A549 (cell line): ENCODE measurements around the gene CPHXL2. TPM values are rescaled to one million over a fixed set of nuclear protein-coding genes. Genes with fewer than 3 reads are reported as not detected.

Experiments used
- ATAC-seq, 2 experiments: fragments of 200-7000 bp in 1 of 2; fragments of >200 bp in 1 of 2; cut with Nextera tagmentation in 1 of 2; cut with Tn5 transposase in 1 of 2; 3 replicates each; pipeline versions ENCODE4 v1.8.0 to v1.9.1; 2018 to 2020; ENCODE audit warnings: mild to moderate bottlenecking in 1 of 2, moderate library complexity in 1 of 2
- CTCF ChIA-PET: fragments of 300-600 bp; sonication (Branson Sonifier 250); formaldehyde crosslinking; extraction: SDS; loops from one replicate; lab custom pipeline; 2021; ENCODE audit warnings: antibody characterized with exemption, inconsistent platforms; lab: Yijun Ruan, JAX
- POLR2A ChIA-PET: fragments of 350-600 bp; formaldehyde crosslinking; extraction: SDS; loops from one replicate; lab custom pipeline; 2021; ENCODE audit warnings: antibody characterized with exemption, inconsistent platforms; lab: Yijun Ruan, JAX
- DNase-seq, 2 experiments: peaks; one replicate each; pipeline versions ENCODE4 v3.0.0 to v3.0.0-alpha.2; 2011 to 2016; ENCODE audit warnings: low read depth in 1 of 2, low spot score in 1 of 2
- FAIRE-seq: peaks from 2 replicates; lab custom pipeline; 2011; peaks lifted over from hg19 to GRCh38; lab: Jason Lieb, UNC
- H3K27ac ChIP-seq, 2 experiments: fragments of >200 bp; sonication (Bioruptor Twin); formaldehyde crosslinking; 3 replicates each; pipeline ENCODE4 v1.5.1; 2016 to 2017
- H3K4me1 ChIP-seq: fragments of >200 bp; sonication (Bioruptor Twin); formaldehyde crosslinking; 3 replicates; pipeline ENCODE4 v1.6.1; 2016
- H3K4me2 ChIP-seq: fragments of >200 bp; sonication (Bioruptor Twin); formaldehyde crosslinking; 3 replicates; pipeline ENCODE4 v1.6.1; 2016
- H3K4me3 ChIP-seq: fragments of >200 bp; sonication (Bioruptor Twin); formaldehyde crosslinking; 3 replicates; pipeline ENCODE4 v1.5.1; 2016
- H3K9me3 ChIP-seq: fragments of >200 bp; sonication (Bioruptor Twin); formaldehyde crosslinking; 3 replicates; pipeline ENCODE4 v1.6.1; 2016
- CBX2 ChIP-seq: fragments of 200-600 bp; sonication (generic); IDR thresholded peaks from 2 replicates; pipeline ENCODE4 v1.6.1; 2016; ENCODE audit warnings: low read depth, mild to moderate bottlenecking, borderline replicate concordance
- CHD4 ChIP-seq: fragments of 200-600 bp; sonication (generic); IDR thresholded peaks from 2 replicates; pipeline ENCODE4 v1.6.1; 2016; ENCODE audit warnings: antibody characterized with exemption, mild to moderate bottlenecking, borderline replicate concordance
- EHF ChIP-seq: fragments of 250-450 bp; sonication (Bioruptor Pico); IDR thresholded peaks from 2 replicates; pipeline ENCODE4 v1.5.0; 2020; ENCODE audit warnings: mild to moderate bottlenecking
- ESRRA ChIP-seq: fragments of 150-350 bp; IDR thresholded peaks from 2 replicates; pipeline ENCODE4 v1.6.1; 2014; ENCODE audit warnings: mild to moderate bottlenecking, low read length, borderline replicate concordance
- FOSL2 ChIP-seq, 2 experiments: fragments of 450-650 bp in 1 of 2; fragments of >200 bp in 1 of 2; sonication (Bioruptor Twin) in 1 of 2; formaldehyde crosslinking; IDR thresholded peaks; 2 replicates each; pipeline versions ENCODE4 v1.5.0 to v1.6.1; 2016 to 2020; ENCODE audit warnings: mild to moderate bottlenecking in 1 of 2, moderate library complexity in 1 of 2
- HOXB13 ChIP-seq: fragments of 250-450 bp; sonication (Bioruptor Pico); IDR thresholded peaks from 2 replicates; pipeline ENCODE4 v1.5.0; 2020; ENCODE audit warnings: low read depth, mild to moderate bottlenecking, moderate library complexity
- HOXB5 ChIP-seq: fragments of 250-450 bp; sonication (Bioruptor Pico); IDR thresholded peaks from 2 replicates; pipeline ENCODE4 v1.5.0; 2020; ENCODE audit warnings: mild to moderate bottlenecking, moderate library complexity
- KDM1A ChIP-seq: fragments of 200-600 bp; sonication (generic); IDR thresholded peaks from 2 replicates; pipeline ENCODE4 v1.6.1; 2016; ENCODE audit warnings: low read depth, mild to moderate bottlenecking
- MAFK ChIP-seq: fragments of 450-650 bp; IDR thresholded peaks from 2 replicates; pipeline ENCODE4 v1.6.1; 2014; ENCODE audit not compliant: partially characterized antibody
- NR3C1 ChIP-seq: fragments of >200 bp; sonication (Bioruptor Twin); formaldehyde crosslinking; IDR thresholded peaks from 3 replicates; pipeline ENCODE4 v1.6.1; 2017
- POLR2A ChIP-seq: IDR thresholded peaks from 2 replicates; pipeline ENCODE4 v1.6.1; 2012; ENCODE audit warnings: mild to moderate bottlenecking, low read length
- RAD21 ChIP-seq, 2 experiments: fragments of >200 bp in 1 of 2; sonication (Bioruptor Twin) in 1 of 2; formaldehyde crosslinking in 1 of 2; IDR thresholded peaks in 1 of 2; conservative IDR thresholded peaks in 1 of 2; 2 replicates in 1 of 2; 3 replicates in 1 of 2; pipeline ENCODE4 v1.6.1; 2012 to 2018; ENCODE audit warnings: inconsistent platforms in 1 of 2
- RCOR1 ChIP-seq: fragments of 150-350 bp; IDR thresholded peaks from 2 replicates; pipeline ENCODE4 v1.6.1; 2014; ENCODE audit warnings: antibody characterized with exemption, low read length, low read depth
- RFX5 ChIP-seq: fragments of 450-650 bp; IDR thresholded peaks from 2 replicates; pipeline ENCODE4 v1.7.1; 2014; ENCODE audit warnings: antibody characterized with exemption, mild to moderate bottlenecking, moderate library complexity
- RNF2 ChIP-seq: fragments of 200-600 bp; sonication (generic); IDR thresholded peaks from 2 replicates; pipeline ENCODE4 v1.6.1; 2016; ENCODE audit warnings: low read depth, mild to moderate bottlenecking, antibody characterized with exemption, moderate library complexity, borderline replicate concordance
- SMC3 ChIP-seq: fragments of >200 bp; sonication (Bioruptor Twin); formaldehyde crosslinking; IDR thresholded peaks from 3 replicates; pipeline ENCODE4 v1.6.1; 2018; ENCODE audit warnings: inconsistent platforms
- SREBF2 ChIP-seq: fragments of 450-650 bp; IDR thresholded peaks from 2 replicates; pipeline ENCODE4 v1.6.1; 2014; ENCODE audit warnings: mild to moderate bottlenecking, moderate library complexity
- ZC3H11A ChIP-seq: fragments of 450-650 bp; IDR thresholded peaks from 2 replicates; pipeline ENCODE4 v1.6.1; 2014; ENCODE audit warnings: antibody characterized with exemption, mild to moderate bottlenecking
- ZFP36 ChIP-seq: fragments of 450-650 bp; IDR thresholded peaks from 2 replicates; pipeline ENCODE4 v1.6.1; 2014; ENCODE audit warnings: borderline replicate concordance; ENCODE audit not compliant: partially characterized antibody
- WGBS: methylation state at CpG from one replicate; pipeline ENCODE4 v1.1.6; 2017; ENCODE audit errors: missing lambda C conversion rate; 5-methylcytosine and 5-hydroxymethylcytosine counted together
- polyA plus RNA-seq, 4 experiments: library from polyadenylated mRNA; depleted of rRNA in 3 of 4; stranded (reverse); fragments of >200 nt; fragmentation: RNase III in 1 of 4; extraction: RNeasy Plus Mini Kit Qiagen cat#74134 plus additional on column Dnase treatment in 1 of 4; gene quantifications; 2 replicates in 3 of 4; 3 replicates in 1 of 4; pipeline ENCODE4 v1.2.3, GENCODE V29; 2011 to 2017
- TF ChIP-seq, protein P1 (sequence below): fragments of 150-350 bp; IDR thresholded peaks from 2 replicates; pipeline ENCODE4 v1.6.1; 2014; ENCODE audit warnings: low read depth, mild to moderate bottlenecking, low read length
- TF ChIP-seq, protein P2 (sequence below): IDR thresholded peaks from 2 replicates; pipeline ENCODE4 v1.6.1; 2012
- TF ChIP-seq, protein P3 (sequence below): IDR thresholded peaks from 2 replicates; pipeline ENCODE4 v1.6.1; 2012; ENCODE audit warnings: low read depth, borderline replicate concordance
- TF ChIP-seq, protein P4 (sequence below): fragments of >200 bp; sonication (Bioruptor Twin); formaldehyde crosslinking; IDR thresholded peaks from 2 replicates; pipeline ENCODE4 v1.6.1; 2016

The CPHXL2 gene
- polyA plus RNA-seq, 2 of the 4 experiments (the other 2 are of a cell fraction), result not detected

DNA sequence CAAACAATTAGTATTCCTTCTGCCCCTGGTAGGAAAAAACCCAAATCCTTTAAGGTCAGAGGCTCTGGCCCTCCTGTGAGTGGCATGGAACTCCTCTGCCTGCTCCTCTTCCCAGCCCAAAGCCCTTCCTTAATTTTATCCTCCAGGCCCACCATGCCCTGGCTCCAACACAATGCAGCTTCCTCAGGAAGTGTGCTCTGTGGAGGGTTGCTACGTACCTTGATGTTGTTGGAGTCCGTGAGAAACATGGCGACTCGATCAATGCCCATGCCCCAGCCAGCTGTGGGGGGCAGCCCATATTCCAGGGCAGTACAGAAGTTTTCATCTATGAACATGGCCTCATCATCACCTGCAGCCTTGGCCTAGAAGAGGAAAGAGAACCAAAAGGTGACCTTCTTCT, 48.5 kb downstream of the CPHXL2 start:
- ChIA-PET POLR2A (no interaction called here), CTCF (interaction anchor here (1.0 kb wide), 1 partner anchor 107 kb away, joined by 3 read pairs; no protein-coding TSS in a partner anchor)
- Histone ChIP-seq H3K4me2 (no peak overlapping the region), H3K9me3 (no peaks in the 10 kb centered on the region), H3K4me1 (peaks cover 4% of the 10 kb centered on the region; the same call in 1 of the 3 replicates), H3K4me3 (no peak overlapping the region), H3K27ac (no peak overlapping the region)
- TF ChIP-seq RFX5 (no peak), FOSL2 (IDR thresholded peaks at IDR 0.05) (no peak), FOSL2 (CRISPR knock-in tag; IDR thresholded peaks at IDR 0.05) (no peak), RCOR1 (no peak), NR3C1 (no peak)
- TF ChIP-seq, protein P1, sequence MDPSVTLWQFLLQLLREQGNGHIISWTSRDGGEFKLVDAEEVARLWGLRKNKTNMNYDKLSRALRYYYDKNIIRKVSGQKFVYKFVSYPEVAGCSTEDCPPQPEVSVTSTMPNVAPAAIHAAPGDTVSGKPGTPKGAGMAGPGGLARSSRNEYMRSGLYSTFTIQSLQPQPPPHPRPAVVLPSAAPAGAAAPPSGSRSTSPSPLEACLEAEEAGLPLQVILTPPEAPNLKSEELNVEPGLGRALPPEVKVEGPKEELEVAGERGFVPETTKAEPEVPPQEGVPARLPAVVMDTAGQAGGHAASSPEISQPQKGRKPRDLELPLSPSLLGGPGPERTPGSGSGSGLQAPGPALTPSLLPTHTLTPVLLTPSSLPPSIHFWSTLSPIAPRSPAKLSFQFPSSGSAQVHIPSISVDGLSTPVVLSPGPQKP, result no peak
- no peak for DNase-seq
- WGBS, result 95% methylated on average over 4 of the region's 4 CpGs
- ATAC-seq, result no peak
- no peak for FAIRE-seq

DNA sequence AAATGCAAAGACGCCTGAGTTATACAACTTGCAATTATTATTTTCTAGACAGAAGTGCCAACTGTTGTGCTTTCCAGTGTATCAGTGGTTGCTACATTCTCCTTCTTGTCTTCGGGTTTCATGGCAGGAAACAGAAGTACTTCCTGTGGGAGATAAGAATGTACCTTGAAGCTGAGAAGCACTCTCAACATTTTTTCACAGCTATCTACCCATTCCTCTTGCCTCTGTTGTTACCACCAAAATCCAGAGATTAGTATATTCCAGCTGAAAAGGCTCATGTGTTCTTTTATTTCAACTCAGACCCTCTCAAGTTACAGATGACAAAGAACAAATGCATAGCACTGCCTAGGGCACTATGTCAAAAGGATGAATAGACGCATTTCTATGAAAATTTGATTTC, 49.0 kb downstream of the CPHXL2 start:
- Histone ChIP-seq H3K4me2 (no peak overlapping the region), H3K4me1 (peaks cover 4% of the 10 kb centered on the region; the same call in 1 of the 3 replicates), H3K9me3 (no peaks in the 10 kb centered on the region), H3K27ac (no peak overlapping the region), H3K4me3 (no peak overlapping the region)
- no peak for FAIRE-seq
- no peak for DNase-seq
- POLR2A ChIA-PET, result no interaction called here
- 92% methylated on average over 3 of the region's 3 CpGs for WGBS
- TF ChIP-seq RAD21 (conservative IDR thresholded peaks at IDR 0.05 in 1 of 2, IDR thresholded peaks at IDR 0.05 in 1 of 2), result no peak
- TF ChIP-seq RNF2, result no peak
- TF ChIP-seq NR3C1, result no peak
- CTCF ChIA-PET, result interaction anchor here (1.0 kb wide), 1 partner anchor 106 kb away, joined by 3 read pairs; no protein-coding TSS in a partner anchor
- no peak for ATAC-seq

DNA sequence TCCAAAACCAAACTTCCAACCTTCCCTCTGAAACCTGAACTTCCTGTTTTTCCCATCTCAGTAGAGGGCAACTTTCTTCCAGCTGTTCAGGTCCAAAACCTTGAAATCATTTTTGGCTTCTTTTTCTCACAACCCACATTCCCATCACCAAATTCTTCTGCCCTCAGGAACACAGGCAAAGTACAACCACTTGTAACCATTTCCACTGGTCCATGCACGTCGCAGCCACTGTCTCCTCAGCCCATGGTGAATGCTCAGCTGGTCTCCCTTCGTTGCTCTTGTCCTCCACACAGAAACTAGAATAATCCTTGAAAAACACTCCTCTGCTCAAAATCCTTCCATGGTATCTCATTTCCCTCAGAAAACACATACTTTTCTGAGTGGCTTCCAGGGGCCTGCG, 50.0 kb downstream of the CPHXL2 start:
- H3K4me1 ChIP-seq, result peaks cover 10% of the 10 kb centered on the region
- ChIA-PET POLR2A (interaction anchor here (1.3 kb wide), 1 partner anchor 21 kb away, joined by 3 read pairs; the partner anchor contains the start of genes KARS1 and TERF2IP), CTCF (no interaction called here)
- H3K9me3 ChIP-seq, result no peaks in the 10 kb centered on the region
- WGBS, result 94% methylated on average over 4 of the region's 4 CpGs
- no peak overlapping the region for H3K27ac ChIP-seq
- no peak overlapping the region for H3K4me2 ChIP-seq
- TF ChIP-seq KDM1A (no peak), HOXB13 (CRISPR knock-in tag) (no peak), ESRRA (no peak), CHD4 (no peak), ZC3H11A (no peak), HOXB5 (CRISPR knock-in tag) (no peak), RNF2 (no peak), SMC3 (no peak), EHF (CRISPR knock-in tag) (no peak), POLR2A (no peak), MAFK (no peak), SREBF2 (no peak), ZFP36 (no peak), CBX2 (no peak)
- TF ChIP-seq, protein P1, result no peak
- TF ChIP-seq, protein P2, sequence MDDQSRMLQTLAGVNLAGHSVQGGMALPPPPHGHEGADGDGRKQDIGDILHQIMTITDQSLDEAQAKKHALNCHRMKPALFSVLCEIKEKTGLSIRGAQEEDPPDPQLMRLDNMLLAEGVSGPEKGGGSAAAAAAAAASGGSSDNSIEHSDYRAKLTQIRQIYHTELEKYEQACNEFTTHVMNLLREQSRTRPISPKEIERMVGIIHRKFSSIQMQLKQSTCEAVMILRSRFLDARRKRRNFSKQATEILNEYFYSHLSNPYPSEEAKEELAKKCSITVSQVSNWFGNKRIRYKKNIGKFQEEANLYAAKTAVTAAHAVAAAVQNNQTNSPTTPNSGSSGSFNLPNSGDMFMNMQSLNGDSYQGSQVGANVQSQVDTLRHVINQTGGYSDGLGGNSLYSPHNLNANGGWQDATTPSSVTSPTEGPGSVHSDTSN, result no peak
- TF ChIP-seq, protein P3, sequence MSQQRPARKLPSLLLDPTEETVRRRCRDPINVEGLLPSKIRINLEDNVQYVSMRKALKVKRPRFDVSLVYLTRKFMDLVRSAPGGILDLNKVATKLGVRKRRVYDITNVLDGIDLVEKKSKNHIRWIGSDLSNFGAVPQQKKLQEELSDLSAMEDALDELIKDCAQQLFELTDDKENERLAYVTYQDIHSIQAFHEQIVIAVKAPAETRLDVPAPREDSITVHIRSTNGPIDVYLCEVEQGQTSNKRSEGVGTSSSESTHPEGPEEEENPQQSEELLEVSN, result no peak
- TF ChIP-seq, protein P4, sequence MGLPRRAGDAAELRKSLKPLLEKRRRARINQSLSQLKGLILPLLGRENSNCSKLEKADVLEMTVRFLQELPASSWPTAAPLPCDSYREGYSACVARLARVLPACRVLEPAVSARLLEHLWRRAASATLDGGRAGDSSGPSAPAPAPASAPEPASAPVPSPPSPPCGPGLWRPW, result no peak
- H3K4me3 ChIP-seq, result no peak overlapping the region
- no peak for FAIRE-seq
- no peak for DNase-seq
- ATAC-seq, result no peak
